GM18511 (cell line): ENCODE results near the gene HDDC3.

Experiments used
- ATAC-seq: cut with Tn5 transposase; IDR thresholded peaks from one replicate; pipeline ENCODE4 v1.9.1; 2021; ENCODE audit warnings: mild to moderate bottlenecking, moderate library complexity; ENCODE audit not compliant: unreplicated experiment

HDDC3 gene

GRCh38 chr15:90953947-90954711, 21.8 kb upstream of the HDDC3 start:
- no peak for ATAC-seq

GRCh38 chr15:90952901-90953677, 20.7 kb upstream of the HDDC3 start:
- no peak for ATAC-seq

- no peak for ATAC-seq
Observed at GRCh38 chr15:90950676-90951075, 18.3 kb upstream of the HDDC3 start.

GRCh38 chr15:90949979-90950675, 17.8 kb upstream of the HDDC3 start:
- no peak for ATAC-seq

GRCh38 chr15:90948506-90948905, 16.2 kb upstream of the HDDC3 start:
- ATAC-seq, result no peak

- ATAC-seq, result no peak
Observed at GRCh38 chr15:90947577-90948357, 15.4 kb upstream of the HDDC3 start.

- ATAC-seq, result no peak
Observed at GRCh38 chr15:90946941-90947576, 14.7 kb upstream of the HDDC3 start.

GRCh38 chr15:90946538-90946937, 14.2 kb upstream of the HDDC3 start:
- ATAC-seq, result no peak

- no peak for ATAC-seq
Observed at GRCh38 chr15:90945091-90945490, 12.7 kb upstream of the HDDC3 start.

- no peak for ATAC-seq
Observed at GRCh38 chr15:90942354-90943120, 10.2 kb upstream of the HDDC3 start.

- no peak for ATAC-seq
Observed at GRCh38 chr15:90941038-90941437, 8.7 kb upstream of the HDDC3 start.

- ATAC-seq, result no peak
Observed at GRCh38 chr15:90939756-90940155, 7.4 kb upstream of the HDDC3 start.

GRCh38 chr15:90938261-90938660, 5.9 kb upstream of the HDDC3 start:
- no peak for ATAC-seq

GRCh38 chr15:90936823-90937222, 4.5 kb upstream of the HDDC3 start:
- ATAC-seq, result no peak

GRCh38 chr15:90934949-90935751, 2.8 kb upstream of the HDDC3 start, which contains the start of gene UNC45A:
TSS of gene UNC45A (plus strand) at chr15:90935285. CDS start at chr15:90935325, 40 bp downstream.
- ATAC-seq, result peak; percentile 68

- peak; percentile 41 for ATAC-seq
Observed at GRCh38 chr15:90934256-90934948, 2.1 kb upstream of the HDDC3 start.

GRCh38 chr15:90933301-90933700, 952 bp upstream of the HDDC3 start:
- no peak for ATAC-seq

- ATAC-seq, result no peak
Observed at GRCh38 chr15:90932660-90932991, 277 bp upstream of the HDDC3 start.

GRCh38 chr15:90931575-90931827, 848 bp downstream of the HDDC3 start:
- no peak for ATAC-seq
